ENCODE measurements around the gene CCDC158.

DNA sequence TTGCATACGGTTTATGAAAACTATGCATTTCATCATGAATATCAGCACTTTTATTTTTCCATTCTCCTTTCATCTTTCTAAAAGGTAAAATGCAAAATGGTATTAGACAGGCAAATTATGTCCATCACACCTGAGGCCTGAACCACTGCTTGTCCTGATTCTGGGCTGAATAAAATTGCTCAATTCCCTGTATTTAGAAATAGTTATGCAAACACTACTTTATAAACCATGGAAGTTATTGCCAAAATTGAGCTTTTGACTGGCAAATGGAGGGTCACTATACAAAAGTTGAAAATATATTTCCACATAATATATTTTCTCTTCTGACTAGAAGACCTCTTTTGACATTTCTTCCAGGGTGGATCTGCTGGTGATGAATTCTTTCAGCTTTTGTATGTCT, 148.4 kb downstream of the CCDC158 start:
- TF ChIP-seq, protein P1, sequence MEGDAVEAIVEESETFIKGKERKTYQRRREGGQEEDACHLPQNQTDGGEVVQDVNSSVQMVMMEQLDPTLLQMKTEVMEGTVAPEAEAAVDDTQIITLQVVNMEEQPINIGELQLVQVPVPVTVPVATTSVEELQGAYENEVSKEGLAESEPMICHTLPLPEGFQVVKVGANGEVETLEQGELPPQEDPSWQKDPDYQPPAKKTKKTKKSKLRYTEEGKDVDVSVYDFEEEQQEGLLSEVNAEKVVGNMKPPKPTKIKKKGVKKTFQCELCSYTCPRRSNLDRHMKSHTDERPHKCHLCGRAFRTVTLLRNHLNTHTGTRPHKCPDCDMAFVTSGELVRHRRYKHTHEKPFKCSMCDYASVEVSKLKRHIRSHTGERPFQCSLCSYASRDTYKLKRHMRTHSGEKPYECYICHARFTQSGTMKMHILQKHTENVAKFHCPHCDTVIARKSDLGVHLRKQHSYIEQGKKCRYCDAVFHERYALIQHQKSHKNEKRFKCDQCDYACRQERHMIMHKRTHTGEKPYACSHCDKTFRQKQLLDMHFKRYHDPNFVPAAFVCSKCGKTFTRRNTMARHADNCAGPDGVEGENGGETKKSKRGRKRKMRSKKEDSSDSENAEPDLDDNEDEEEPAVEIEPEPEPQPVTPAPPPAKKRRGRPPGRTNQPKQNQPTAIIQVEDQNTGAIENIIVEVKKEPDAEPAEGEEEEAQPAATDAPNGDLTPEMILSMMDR (IDR thresholded peaks at IDR 0.05) = no peak
- no peak for TF ChIP-seq POLR2A (IDR thresholded peaks at IDR 0.05)
- TF ChIP-seq POLR2AphosphoS5 (IDR thresholded peaks at IDR 0.05) = no peak

Measured in breast epithelium (tissue), 3 donors.